H1 (cell line): Measurements from ENCODE around the gene KCNMA1. TPM values are rescaled to one million over a fixed set of nuclear protein-coding genes. Genes with fewer than 3 reads are reported as not detected.

Experiments
- polyA plus RNA-seq, 7 experiments: library from polyadenylated mRNA; depleted of rRNA in 3 of 7; stranded (reverse) in 5 of 7; unstranded in 2 of 7; fragments of >200 nt in 5 of 7; fragments of 200-250 nt in 2 of 7; gene quantifications; 1 replicate in 5 of 7; 2 replicates in 1 of 7; 4 replicates in 1 of 7; pipeline versions ENCODE4 v1.2.1 to v1.2.3, GENCODE V29; 2011 to 2013; ENCODE audit warnings: missing spikeins in 2 of 7, mixed read lengths in 2 of 7
- total RNA-seq: library from RNA; stranded (reverse); fragmentation: NEBNext Ultra II Directional; extraction: Animal tissue kit (Norgen Biotek cat#: 25700); gene quantifications from 2 replicates; pipeline ENCODE4 v1.2.1, GENCODE V29; 2021
- TF ChIP-seq, protein P1 (sequence below): fragments of 300-600 bp; sonication (generic); IDR thresholded peaks from 2 replicates; pipeline ENCODE4 v1.7.1; 2012; ENCODE audit warnings: low read length, moderate library complexity, mild to moderate bottlenecking, inconsistent platforms; ENCODE audit not compliant: insufficient replicate concordance
- TF ChIP-seq, protein P2 (sequence below): IDR thresholded peaks from 2 replicates; pipeline ENCODE4 v1.6.1; 2011; ENCODE audit warnings: low read length, improper control_type of control experiment

The KCNMA1 gene
- total and polyA plus RNA-seq, 2 of the 8 experiments (the other 6 are each of a cell fraction or from before 2014, with no cell fraction given) = 10.2 to 11.1 TPM

DNA sequence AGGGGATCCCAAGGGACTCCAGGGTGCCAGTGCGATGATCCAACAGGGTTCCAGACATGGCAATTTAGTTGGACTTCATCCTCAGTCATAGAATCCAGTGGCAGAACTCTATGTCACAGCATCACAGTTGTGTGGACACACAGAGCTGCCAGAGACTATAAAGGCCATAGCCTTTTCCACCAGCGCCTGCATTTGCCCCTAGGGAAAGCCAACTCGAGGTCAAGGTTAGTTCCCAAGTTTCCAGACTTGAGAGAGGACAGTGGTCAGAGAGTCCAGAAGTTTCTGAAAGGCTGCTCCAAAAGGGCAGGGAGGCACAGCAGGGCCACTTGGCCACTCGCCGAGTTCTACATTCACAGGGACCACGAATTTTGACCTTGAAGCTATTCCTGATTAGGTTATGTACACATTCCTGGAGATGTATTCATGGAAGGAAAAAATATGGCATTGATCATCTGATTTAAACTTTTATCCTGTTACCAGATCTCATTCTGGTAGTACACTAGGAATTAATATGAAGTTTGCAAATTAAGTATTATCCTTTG, 170.1 kb downstream of the KCNMA1 start (continued):
- TF ChIP-seq, protein P1, sequence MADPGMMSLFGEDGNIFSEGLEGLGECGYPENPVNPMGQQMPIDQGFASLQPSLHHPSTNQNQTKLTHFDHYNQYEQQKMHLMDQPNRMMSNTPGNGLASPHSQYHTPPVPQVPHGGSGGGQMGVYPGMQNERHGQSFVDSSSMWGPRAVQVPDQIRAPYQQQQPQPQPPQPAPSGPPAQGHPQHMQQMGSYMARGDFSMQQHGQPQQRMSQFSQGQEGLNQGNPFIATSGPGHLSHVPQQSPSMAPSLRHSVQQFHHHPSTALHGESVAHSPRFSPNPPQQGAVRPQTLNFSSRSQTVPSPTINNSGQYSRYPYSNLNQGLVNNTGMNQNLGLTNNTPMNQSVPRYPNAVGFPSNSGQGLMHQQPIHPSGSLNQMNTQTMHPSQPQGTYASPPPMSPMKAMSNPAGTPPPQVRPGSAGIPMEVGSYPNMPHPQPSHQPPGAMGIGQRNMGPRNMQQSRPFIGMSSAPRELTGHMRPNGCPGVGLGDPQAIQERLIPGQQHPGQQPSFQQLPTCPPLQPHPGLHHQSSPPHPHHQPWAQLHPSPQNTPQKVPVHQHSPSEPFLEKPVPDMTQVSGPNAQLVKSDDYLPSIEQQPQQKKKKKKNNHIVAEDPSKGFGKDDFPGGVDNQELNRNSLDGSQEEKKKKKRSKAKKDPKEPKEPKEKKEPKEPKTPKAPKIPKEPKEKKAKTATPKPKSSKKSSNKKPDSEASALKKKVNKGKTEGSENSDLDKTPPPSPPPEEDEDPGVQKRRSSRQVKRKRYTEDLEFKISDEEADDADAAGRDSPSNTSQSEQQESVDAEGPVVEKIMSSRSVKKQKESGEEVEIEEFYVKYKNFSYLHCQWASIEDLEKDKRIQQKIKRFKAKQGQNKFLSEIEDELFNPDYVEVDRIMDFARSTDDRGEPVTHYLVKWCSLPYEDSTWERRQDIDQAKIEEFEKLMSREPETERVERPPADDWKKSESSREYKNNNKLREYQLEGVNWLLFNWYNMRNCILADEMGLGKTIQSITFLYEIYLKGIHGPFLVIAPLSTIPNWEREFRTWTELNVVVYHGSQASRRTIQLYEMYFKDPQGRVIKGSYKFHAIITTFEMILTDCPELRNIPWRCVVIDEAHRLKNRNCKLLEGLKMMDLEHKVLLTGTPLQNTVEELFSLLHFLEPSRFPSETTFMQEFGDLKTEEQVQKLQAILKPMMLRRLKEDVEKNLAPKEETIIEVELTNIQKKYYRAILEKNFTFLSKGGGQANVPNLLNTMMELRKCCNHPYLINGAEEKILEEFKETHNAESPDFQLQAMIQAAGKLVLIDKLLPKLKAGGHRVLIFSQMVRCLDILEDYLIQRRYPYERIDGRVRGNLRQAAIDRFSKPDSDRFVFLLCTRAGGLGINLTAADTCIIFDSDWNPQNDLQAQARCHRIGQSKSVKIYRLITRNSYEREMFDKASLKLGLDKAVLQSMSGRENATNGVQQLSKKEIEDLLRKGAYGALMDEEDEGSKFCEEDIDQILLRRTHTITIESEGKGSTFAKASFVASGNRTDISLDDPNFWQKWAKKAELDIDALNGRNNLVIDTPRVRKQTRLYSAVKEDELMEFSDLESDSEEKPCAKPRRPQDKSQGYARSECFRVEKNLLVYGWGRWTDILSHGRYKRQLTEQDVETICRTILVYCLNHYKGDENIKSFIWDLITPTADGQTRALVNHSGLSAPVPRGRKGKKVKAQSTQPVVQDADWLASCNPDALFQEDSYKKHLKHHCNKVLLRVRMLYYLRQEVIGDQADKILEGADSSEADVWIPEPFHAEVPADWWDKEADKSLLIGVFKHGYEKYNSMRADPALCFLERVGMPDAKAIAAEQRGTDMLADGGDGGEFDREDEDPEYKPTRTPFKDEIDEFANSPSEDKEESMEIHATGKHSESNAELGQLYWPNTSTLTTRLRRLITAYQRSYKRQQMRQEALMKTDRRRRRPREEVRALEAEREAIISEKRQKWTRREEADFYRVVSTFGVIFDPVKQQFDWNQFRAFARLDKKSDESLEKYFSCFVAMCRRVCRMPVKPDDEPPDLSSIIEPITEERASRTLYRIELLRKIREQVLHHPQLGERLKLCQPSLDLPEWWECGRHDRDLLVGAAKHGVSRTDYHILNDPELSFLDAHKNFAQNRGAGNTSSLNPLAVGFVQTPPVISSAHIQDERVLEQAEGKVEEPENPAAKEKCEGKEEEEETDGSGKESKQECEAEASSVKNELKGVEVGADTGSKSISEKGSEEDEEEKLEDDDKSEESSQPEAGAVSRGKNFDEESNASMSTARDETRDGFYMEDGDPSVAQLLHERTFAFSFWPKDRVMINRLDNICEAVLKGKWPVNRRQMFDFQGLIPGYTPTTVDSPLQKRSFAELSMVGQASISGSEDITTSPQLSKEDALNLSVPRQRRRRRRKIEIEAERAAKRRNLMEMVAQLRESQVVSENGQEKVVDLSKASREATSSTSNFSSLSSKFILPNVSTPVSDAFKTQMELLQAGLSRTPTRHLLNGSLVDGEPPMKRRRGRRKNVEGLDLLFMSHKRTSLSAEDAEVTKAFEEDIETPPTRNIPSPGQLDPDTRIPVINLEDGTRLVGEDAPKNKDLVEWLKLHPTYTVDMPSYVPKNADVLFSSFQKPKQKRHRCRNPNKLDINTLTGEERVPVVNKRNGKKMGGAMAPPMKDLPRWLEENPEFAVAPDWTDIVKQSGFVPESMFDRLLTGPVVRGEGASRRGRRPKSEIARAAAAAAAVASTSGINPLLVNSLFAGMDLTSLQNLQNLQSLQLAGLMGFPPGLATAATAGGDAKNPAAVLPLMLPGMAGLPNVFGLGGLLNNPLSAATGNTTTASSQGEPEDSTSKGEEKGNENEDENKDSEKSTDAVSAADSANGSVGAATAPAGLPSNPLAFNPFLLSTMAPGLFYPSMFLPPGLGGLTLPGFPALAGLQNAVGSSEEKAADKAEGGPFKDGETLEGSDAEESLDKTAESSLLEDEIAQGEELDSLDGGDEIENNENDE = no peak
- TF ChIP-seq, protein P2, sequence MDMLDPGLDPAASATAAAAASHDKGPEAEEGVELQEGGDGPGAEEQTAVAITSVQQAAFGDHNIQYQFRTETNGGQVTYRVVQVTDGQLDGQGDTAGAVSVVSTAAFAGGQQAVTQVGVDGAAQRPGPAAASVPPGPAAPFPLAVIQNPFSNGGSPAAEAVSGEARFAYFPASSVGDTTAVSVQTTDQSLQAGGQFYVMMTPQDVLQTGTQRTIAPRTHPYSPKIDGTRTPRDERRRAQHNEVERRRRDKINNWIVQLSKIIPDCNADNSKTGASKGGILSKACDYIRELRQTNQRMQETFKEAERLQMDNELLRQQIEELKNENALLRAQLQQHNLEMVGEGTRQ = no peak
